ENCODE data around the gene RAB4A. TPM values are rescaled to one million over a fixed set of nuclear protein-coding genes. Genes with fewer than 3 reads are reported as not detected.

RAB4A gene
- total and polyA plus RNA-seq, 3 donors from 2014 or later = 27.2 to 55.1 (median 30.2) TPM

GRCh38 chr1:229231754-229232119 is 39.2 kb upstream of the RAB4A start:
- no peak overlapping the region for H3K27ac ChIP-seq
- no peaks in the 10 kb centered on the region for H3K27me3 ChIP-seq
- 90 to 94% methylated on average over 3 of the region's 3 CpGs for WGBS, 2 donors
- no peaks in the 10 kb centered on the region for H3K36me3 ChIP-seq (ENCODE audit: low read depth, missing control alignments)
- no peak overlapping the region for H3K4me3 ChIP-seq
- H3K4me1 ChIP-seq = peaks cover 24% of the 10 kb centered on the region
- no peaks in the 10 kb centered on the region for H3K9me3 ChIP-seq
- intact Hi-C loops (cut with DNase I; ENCODE audit: low total_unique reads) = no loop called here
- no peak for DNase-seq
- TF ChIP-seq CTCF (IDR thresholded peaks at IDR 0.05) = no peak
- TF ChIP-seq POLR2A (IDR thresholded peaks at IDR 0.05) = no peak

- TF ChIP-seq POLR2A (IDR thresholded peaks at IDR 0.05) (no peak), CTCF (IDR thresholded peaks at IDR 0.05) (no peak)
- no peaks in the 10 kb centered on the region for H3K27me3 ChIP-seq
- H3K36me3 ChIP-seq (ENCODE audit: low read depth, missing control alignments) = no peaks in the 10 kb centered on the region
- H3K9me3 ChIP-seq = no peaks in the 10 kb centered on the region
- DNase-seq = no peak
- no peak overlapping the region for H3K4me3 ChIP-seq
- H3K4me1 ChIP-seq = peaks cover 12% of the 10 kb centered on the region
- intact Hi-C loops (cut with DNase I; ENCODE audit: low total_unique reads) = no loop called here
- H3K27ac ChIP-seq = no peak overlapping the region
- 74 to 82% methylated on average over 13 of the region's 13 CpGs for WGBS, 2 donors
Observed at GRCh38 chr1:229234870-229235472, 35.9 kb upstream of the RAB4A start.

- H3K27me3 ChIP-seq = no peaks in the 10 kb centered on the region
- no peak overlapping the region for H3K4me3 ChIP-seq
- peaks cover 5% of the 10 kb centered on the region for H3K4me1 ChIP-seq
- TF ChIP-seq CTCF (IDR thresholded peaks at IDR 0.05) (no peak), POLR2A (IDR thresholded peaks at IDR 0.05) (no peak)
- H3K27ac ChIP-seq = no peak overlapping the region
- WGBS, 2 donors = 71 to 88% methylated on average over 2 of the region's 2 CpGs
- no peaks in the 10 kb centered on the region for H3K36me3 ChIP-seq (ENCODE audit: low read depth, missing control alignments)
- DNase-seq = no peak
- no peaks in the 10 kb centered on the region for H3K9me3 ChIP-seq
- intact Hi-C loops (cut with DNase I; ENCODE audit: low total_unique reads) = no loop called here
Observed at GRCh38 chr1:229237320-229237719, 33.6 kb upstream of the RAB4A start.

GRCh38 chr1:229238231-229238630 is 32.7 kb upstream of the RAB4A start:
- Histone ChIP-seq H3K27me3 (no peaks in the 10 kb centered on the region), H3K4me3 (no peak overlapping the region), H3K36me3 (ENCODE audit: low read depth, missing control alignments) (no peaks in the 10 kb centered on the region), H3K4me1 (peaks cover 5% of the 10 kb centered on the region), H3K27ac (no peak overlapping the region), H3K9me3 (no peaks in the 10 kb centered on the region)
- TF ChIP-seq CTCF (IDR thresholded peaks at IDR 0.05) (no peak), POLR2A (IDR thresholded peaks at IDR 0.05) (no peak)
- WGBS, 2 donors = 74% methylated on average over 1 of the region's 1 CpG
- intact Hi-C loops (cut with DNase I; ENCODE audit: low total_unique reads) = no loop called here
- DNase-seq = no peak
